Spinal cord (tissue), 10 donors: ENCODE measurements around the gene NCBP2. TPM values are rescaled to one million over a fixed set of nuclear protein-coding genes. Genes with fewer than 3 reads are reported as not detected.

Source experiments
- DNase-seq, 6 donors: peaks; one replicate each; pipeline versions ENCODE4 v3.0.0 to v3.0.0-alpha.2; 2013 to 2015; ENCODE audit warnings: low spot score in 6 of 6, low read depth in 4 of 6
- H3K27ac ChIP-seq: one replicate; pipeline ENCODE4 v1.5.1; 2013; ENCODE audit warnings: low read depth, low read length, control low read depth
- H3K27me3 ChIP-seq: one replicate; pipeline ENCODE4 v1.6.1; 2013; ENCODE audit warnings: low read length; ENCODE audit not compliant: control insufficient read depth, insufficient read depth
- H3K36me3 ChIP-seq: one replicate; pipeline ENCODE4 v1.6.1; 2013; ENCODE audit warnings: low read length; ENCODE audit not compliant: control insufficient read depth, insufficient read depth
- H3K4me1 ChIP-seq: one replicate; pipeline ENCODE4 v1.6.1; 2013; ENCODE audit warnings: low read length; ENCODE audit not compliant: control insufficient read depth, insufficient read depth
- H3K4me3 ChIP-seq: one replicate; pipeline ENCODE4 v1.5.1; 2013; ENCODE audit warnings: low read depth, low read length, control low read depth
- H3K9me3 ChIP-seq: one replicate; pipeline ENCODE4 v1.6.1; 2013; ENCODE audit warnings: low read length; ENCODE audit not compliant: control insufficient read depth, insufficient read depth
- WGBS: methylation state at CpG from one replicate; pipeline ENCODE4 v1.1.5; 2013; ENCODE audit warnings: missing lambda C conversion rate; ENCODE audit not compliant: insufficient coverage; 5-methylcytosine and 5-hydroxymethylcytosine counted together
- polyA plus RNA-seq, 2 donors: library from polyadenylated mRNA; unstranded; fragments of 120-200 nt; gene quantifications; one replicate each; pipeline ENCODE4 v1.2.1, GENCODE V29; 2013; ENCODE audit not compliant: insufficient read length in 2 of 2
- total RNA-seq, 2 donors: library from RNA; depleted of rRNA in 1 of 2; stranded (reverse); fragments of 120-200 nt in 1 of 2; fragments of >200 nt in 1 of 2; gene quantifications; one replicate each; pipeline versions ENCODE4 v1.2.3 to v1.2.4, GENCODE V29; 2013 to 2014
- donor health status: healthy.

NCBP2 gene
- total and polyA plus RNA-seq, 4 donors: 53.3 to 143 (median 94.1) TPM

GRCh38 chr3:196920733-196921132, 21.6 kb downstream of the NCBP2 start:
- H3K4me3 ChIP-seq: no peak overlapping the region
- no peaks in the 10 kb centered on the region for H3K9me3 ChIP-seq
- WGBS: 100% methylated on average over 1 of the region's 2 CpGs
- peaks cover 11% of the 10 kb centered on the region for H3K36me3 ChIP-seq
- no peak overlapping the region for H3K27ac ChIP-seq
- DNase-seq: no peak
- H3K27me3 ChIP-seq: no peaks in the 10 kb centered on the region
- no peaks in the 10 kb centered on the region for H3K4me1 ChIP-seq

DNA sequence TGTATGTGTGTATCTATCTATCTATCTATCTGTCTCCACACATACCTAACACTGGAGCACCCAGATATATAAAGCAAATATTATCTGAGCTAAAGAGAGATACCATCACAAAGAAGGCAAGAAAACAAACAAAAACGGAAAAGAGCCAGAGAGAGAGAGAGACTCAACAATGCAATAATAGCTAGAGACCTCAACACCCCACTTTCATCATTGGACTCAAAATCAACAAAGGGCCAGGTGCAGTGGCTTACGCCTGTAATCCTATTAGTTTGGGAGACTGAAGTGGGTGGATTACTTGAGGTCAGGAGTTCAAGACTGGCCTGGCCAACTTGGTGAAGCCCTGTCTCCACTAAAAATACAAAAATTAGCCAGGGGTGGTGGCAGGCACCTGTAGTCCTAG, 23.4 kb downstream of the NCBP2 start:
- no peak for DNase-seq
- Histone ChIP-seq H3K9me3 (no peaks in the 10 kb centered on the region), H3K4me3 (no peak overlapping the region), H3K27me3 (no peaks in the 10 kb centered on the region), H3K36me3 (peaks cover 16% of the 10 kb centered on the region), H3K4me1 (no peaks in the 10 kb centered on the region), H3K27ac (no peak overlapping the region)
- 100% methylated on average over 1 of the region's 2 CpGs for WGBS

GRCh38 chr3:196916995-196917394, 25.3 kb downstream of the NCBP2 start:
- H3K27ac ChIP-seq: no peak overlapping the region
- 100% methylated on average over 2 of the region's 3 CpGs for WGBS
- H3K9me3 ChIP-seq: no peaks in the 10 kb centered on the region
- no peaks in the 10 kb centered on the region for H3K27me3 ChIP-seq
- no peaks in the 10 kb centered on the region for H3K4me1 ChIP-seq
- H3K4me3 ChIP-seq: no peak overlapping the region
- H3K36me3 ChIP-seq: peaks cover 11% of the 10 kb centered on the region
- no peak for DNase-seq

- H3K36me3 ChIP-seq: peaks cover 11% of the 10 kb centered on the region
- no peak for DNase-seq
- no peaks in the 10 kb centered on the region for H3K27me3 ChIP-seq
- H3K27ac ChIP-seq: no peak overlapping the region
- no peaks in the 10 kb centered on the region for H3K4me1 ChIP-seq
- WGBS: 100% methylated on average over 1 of the region's 1 CpG
- no peak overlapping the region for H3K4me3 ChIP-seq
- H3K9me3 ChIP-seq: no peaks in the 10 kb centered on the region
Observed at GRCh38 chr3:196916221-196916620, 26.1 kb downstream of the NCBP2 start.

DNA sequence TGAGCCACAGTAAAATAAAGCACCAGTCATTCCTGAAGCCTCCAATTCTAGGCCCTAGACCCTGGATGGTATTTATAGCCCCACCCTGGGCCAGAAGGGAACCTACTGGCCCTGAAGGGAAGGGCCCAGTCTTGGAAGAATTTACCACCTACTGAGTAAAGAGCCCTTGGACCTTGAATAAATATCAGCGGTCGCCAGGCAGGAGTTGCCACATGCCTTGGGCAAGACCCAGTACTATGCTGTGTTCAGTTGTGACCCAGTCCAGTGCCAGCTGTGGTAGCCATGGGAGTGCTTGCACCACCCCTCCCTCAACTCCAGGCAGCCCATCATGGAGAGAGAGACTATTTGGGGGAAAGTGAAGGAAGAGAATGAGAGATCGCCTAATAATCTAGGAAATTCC, 27.0 kb downstream of the NCBP2 start:
- no peaks in the 10 kb centered on the region for H3K9me3 ChIP-seq
- no CpG with 5 or more reads among the region's 3 CpGs for WGBS
- no peaks in the 10 kb centered on the region for H3K4me1 ChIP-seq
- no peak for DNase-seq
- H3K36me3 ChIP-seq: peaks cover 11% of the 10 kb centered on the region
- no peak overlapping the region for H3K27ac ChIP-seq
- H3K4me3 ChIP-seq: no peak overlapping the region
- H3K27me3 ChIP-seq: no peaks in the 10 kb centered on the region

DNA sequence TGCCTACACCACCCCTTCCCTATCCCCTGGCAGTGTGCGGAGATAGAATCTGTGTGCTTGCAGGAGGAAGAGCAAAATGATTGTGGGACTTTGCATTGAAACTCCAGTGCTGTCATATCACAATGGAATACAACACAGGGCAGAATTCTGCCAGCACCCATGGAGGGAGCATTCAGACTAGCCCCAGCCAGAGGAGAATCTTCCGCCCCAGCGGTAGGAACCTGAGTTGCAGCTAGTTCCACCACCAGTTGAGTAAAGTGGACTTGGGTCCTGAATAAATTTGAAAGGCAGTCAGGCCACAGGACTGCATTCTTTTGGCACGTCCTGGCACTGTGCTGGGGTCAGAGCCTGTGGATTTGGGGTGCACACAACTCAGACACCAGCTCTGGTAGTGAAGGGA, 27.5 kb downstream of the NCBP2 start:
- no peaks in the 10 kb centered on the region for H3K9me3 ChIP-seq
- no peak overlapping the region for H3K4me3 ChIP-seq

GRCh38 chr3:196903740-196904139, 38.6 kb downstream of the NCBP2 start:
- H3K27ac ChIP-seq: no peak overlapping the region
- H3K4me3 ChIP-seq: no peak overlapping the region
- no peaks in the 10 kb centered on the region for H3K4me1 ChIP-seq
- H3K27me3 ChIP-seq: no peaks in the 10 kb centered on the region
- H3K9me3 ChIP-seq: no peaks in the 10 kb centered on the region
- 100% methylated on average over 2 of the region's 2 CpGs for WGBS
- DNase-seq: no peak
- peaks cover 42% of the 10 kb centered on the region for H3K36me3 ChIP-seq

More for the DNA sequence above, 27.5 kb downstream of the NCBP2 start:
- 93% methylated on average over 3 of the region's 4 CpGs for WGBS
- no peaks in the 10 kb centered on the region for H3K27me3 ChIP-seq
- H3K36me3 ChIP-seq: peaks cover 11% of the 10 kb centered on the region
- DNase-seq: no peak
- H3K4me1 ChIP-seq: no peaks in the 10 kb centered on the region
- H3K27ac ChIP-seq: no peak overlapping the region

- no CpG with 5 or more reads among the region's 1 CpG for WGBS
- no peaks in the 10 kb centered on the region for H3K4me1 ChIP-seq
- no peak for DNase-seq
- no peaks in the 10 kb centered on the region for H3K9me3 ChIP-seq
- no peak overlapping the region for H3K4me3 ChIP-seq
- no peak overlapping the region for H3K27ac ChIP-seq
- H3K36me3 ChIP-seq: peaks cover 39% of the 10 kb centered on the region
- no peaks in the 10 kb centered on the region for H3K27me3 ChIP-seq
Observed at GRCh38 chr3:196902296-196902695, 40.0 kb downstream of the NCBP2 start.

DNA sequence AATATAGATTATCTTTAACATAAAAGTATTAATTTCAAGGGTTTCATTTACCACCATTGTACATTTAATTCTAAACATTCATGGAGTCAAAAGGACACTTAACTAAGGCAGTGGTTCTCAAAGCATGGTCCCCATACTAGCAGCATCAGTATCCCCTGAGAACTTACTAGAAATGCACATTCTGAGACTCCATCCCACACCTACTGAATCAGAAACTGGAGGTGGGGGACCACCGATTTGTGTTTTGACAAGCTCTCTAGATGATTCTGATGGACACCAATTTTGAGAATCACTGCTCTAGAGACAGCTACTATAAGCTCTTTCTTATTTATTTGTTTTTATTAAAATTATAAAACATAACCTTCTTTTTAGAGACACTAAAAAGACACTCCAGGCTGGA, 40.6 kb downstream of the NCBP2 start:
- Histone ChIP-seq H3K27me3 (no peaks in the 10 kb centered on the region), H3K9me3 (no peaks in the 10 kb centered on the region), H3K27ac (no peak overlapping the region), H3K4me3 (no peak overlapping the region), H3K36me3 (peaks cover 36% of the 10 kb centered on the region), H3K4me1 (no peaks in the 10 kb centered on the region)
- WGBS: no CpG with 5 or more reads among the region's 1 CpG
- DNase-seq: no peak

- Histone ChIP-seq H3K9me3 (no peaks in the 10 kb centered on the region), H3K4me3 (no peak overlapping the region), H3K36me3 (peaks cover 9% of the 10 kb centered on the region), H3K27me3 (no peaks in the 10 kb centered on the region), H3K4me1 (no peaks in the 10 kb centered on the region), H3K27ac (no peak overlapping the region)
- DNase-seq: no peak
- WGBS: 100% methylated on average over 5 of the region's 6 CpGs
Observed at GRCh38 chr3:196896229-196896628, 46.1 kb downstream of the NCBP2 start.
